Activated T-cell treated with anti-CD3 and anti-CD28 coated beads, Interleukin-2, amount 50 U/mL, for 1 hour (primary cell): ENCODE measurements around the gene TMEM53.

Experiments
- DNase-seq: peaks from one replicate; pipeline ENCODE4 v3.0.0-alpha.2; 2020

TMEM53 gene

GRCh38 chr1:44646261-44647110, 27.8 kb downstream of the TMEM53 start:
- no peak for DNase-seq

- no peak for DNase-seq
Measured at GRCh38 chr1:44645476-44646244, 28.6 kb downstream of the TMEM53 start.

GRCh38 chr1:44644806-44645205, 29.5 kb downstream of the TMEM53 start:
- no peak for DNase-seq

DNA sequence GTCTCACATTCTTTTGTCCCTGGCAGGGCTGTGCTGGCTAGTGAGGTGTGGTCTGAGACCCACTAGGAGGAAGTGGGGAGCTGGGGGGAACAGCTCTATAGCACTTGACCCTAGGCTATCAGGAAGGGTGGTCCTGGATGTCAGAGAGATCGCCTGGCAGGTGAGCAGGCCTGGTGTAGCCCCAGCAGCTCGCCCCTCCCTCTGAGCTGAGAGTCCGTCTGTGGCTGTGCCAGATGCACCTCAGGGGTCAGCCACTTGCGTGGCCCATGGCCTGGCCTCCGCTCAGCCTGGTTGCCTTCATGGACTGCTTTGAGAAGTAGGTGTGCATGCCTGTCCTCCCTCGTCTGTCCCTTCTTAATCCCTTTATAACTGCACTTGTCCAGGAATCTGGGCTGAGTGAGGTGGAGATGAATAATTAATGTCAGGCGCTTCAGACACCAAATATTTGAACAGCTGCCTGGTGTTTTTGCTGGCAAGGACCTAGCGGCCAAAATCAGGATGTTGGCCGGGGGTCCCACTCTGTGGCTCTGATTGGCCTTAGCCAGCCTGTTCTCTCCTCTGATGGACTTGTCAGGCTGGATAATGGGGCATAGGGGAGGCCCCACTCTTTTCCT, 30.5 kb downstream of the TMEM53 start:
- DNase-seq = no peak

DNA sequence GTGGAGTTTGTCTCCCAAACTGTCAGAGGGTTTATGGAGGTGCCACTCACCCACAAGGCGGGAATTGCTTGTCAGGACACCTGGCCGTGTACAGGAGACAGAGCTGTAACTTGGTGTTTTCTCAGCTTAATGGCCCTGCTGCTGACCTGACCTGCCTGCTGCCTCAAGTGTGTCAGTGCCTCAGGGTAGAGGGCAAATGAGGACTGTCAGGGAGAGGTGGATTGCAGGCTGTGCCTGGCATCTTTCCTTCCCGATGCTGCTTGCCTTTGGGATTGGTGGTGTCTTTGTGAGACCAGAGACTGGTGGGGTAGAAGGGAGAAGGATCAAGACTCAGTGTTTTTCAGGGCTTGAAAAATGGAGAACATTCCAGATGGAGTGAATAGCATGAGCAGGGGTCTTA, 31.4 kb downstream of the TMEM53 start:
- no peak for DNase-seq

GRCh38 chr1:44642255-44642654, 32.0 kb downstream of the TMEM53 start:
- no peak for DNase-seq

DNA sequence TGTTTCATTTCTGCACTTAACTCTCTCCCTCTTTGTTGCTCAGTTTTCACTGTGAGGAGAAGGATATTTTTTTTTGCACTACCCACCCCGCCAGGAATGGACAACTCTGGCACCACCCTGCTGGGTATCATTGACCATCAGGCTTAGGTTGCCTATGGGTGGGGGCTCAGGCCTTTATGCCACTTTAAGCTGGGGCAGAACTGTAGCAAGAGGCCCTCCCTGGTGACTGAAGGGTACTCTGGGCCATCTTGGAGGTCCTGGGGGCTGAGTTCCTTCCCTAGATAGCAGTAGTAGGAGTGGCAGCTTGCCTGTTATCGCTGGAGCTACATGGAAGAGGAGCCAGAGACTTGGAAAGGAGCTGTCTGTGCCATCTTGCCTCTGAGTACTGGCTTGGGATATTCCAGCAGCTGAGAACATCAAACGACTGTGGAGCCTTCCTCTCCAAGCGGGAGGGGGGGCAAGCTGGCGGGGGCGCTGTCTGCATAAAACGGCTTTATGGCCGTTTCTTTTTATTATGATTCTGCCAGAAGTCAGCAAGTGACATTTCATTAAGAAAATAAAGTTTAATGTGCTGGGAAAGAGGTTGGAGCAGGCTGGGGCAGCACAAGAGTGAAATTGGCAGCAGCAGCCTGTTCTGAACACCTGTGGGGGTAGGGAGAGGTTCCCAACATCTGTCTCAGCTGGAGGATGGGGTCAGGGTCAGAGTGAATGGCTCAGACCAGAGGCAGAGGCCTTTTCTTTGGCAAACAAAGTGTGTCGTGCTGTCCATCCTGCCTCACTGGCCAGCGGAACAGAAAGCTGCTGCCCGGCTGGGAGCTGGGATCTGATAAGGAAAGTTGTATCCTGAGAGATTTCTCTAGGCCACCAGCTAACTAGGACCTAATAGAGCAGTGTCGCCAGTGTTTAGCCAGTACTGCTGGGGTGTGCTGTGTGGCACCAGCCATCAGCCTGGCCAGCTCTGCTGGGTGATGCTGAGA, 32.9 kb downstream of the TMEM53 start:
- no peak for DNase-seq

GRCh38 chr1:44640200-44640853, 34.0 kb downstream of the TMEM53 start:
- DNase-seq = no peak

DNA sequence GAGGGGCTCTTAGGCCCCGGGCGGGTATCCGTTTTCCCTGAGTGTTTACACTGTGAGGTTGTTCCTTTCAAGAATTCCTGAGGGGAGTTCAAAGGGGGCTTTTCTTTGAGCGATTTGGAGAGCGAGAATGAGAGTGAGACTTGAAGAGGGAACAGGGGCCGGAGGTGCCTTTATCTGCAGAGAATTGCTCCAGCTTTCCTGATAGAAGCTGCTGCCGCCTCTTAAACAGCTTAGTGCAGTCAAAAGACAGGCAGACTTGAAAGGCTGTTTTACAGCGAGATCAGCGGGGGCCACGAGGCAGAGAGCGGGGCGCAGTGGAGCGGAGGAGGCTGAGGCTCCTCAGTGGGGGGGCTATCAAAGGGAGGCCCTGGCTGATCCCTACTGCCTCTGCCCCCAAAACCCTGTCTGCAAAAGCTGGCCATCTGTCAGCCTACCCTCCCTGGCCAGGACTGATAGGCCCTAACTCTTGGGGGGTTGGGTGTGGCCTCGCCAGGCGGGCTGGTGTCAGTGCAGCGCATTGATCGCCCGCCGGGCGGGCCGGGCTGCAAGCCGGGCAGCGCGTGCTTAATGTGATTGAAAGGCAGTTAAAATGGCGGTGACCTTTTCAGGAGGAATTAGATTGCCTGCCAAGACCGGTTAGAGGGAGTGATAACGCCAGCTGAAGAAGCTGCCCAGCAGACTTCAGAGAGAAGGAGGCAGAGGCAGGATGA, 36.4 kb downstream of the TMEM53 start:
- no peak for DNase-seq

DNA sequence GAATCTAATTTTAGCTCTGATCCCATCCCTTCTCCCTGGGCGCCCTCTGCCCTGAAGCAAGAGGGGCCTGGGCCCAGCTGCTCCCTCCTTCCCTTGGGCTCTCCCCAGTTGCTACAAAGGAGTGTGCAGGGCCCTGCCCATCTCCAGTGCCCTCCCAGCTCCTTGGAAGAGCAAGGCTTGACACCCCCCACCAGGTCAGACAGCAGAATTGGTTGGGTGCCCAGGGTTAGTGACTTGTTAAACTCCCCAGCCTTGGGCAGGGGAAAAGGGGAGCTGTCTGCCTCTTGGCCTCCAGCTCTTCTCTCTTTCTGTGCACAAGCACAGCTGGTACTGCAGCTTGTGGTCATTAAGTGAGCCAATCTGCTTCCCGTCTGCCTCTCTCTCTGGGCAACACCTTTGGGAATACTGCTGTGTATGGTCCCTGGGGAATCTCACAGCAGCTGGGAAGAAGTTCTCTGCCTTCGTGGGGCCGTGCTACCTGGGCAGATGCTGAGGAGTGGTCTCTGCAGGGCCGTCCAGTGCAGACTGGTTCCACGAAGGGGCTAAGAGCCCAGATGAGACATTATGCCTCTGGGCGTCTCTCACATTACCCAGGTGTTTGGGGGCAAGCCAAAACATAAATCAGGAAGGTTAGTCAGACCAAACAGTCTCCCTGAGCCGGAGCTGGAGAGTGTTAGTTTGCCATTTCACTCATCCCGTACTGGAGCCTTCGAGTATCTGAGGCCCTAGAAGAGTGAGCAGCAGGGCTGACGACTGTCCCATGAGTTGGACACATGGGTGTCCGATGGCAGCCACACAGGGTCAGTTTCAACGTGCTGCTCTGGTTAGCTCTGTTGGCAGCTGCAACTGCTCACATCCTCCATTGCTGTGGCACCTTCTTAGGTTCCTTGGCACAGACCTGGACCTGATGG, 37.3 kb downstream of the TMEM53 start:
- no peak for DNase-seq

- DNase-seq = no peak
Measured at GRCh38 chr1:44636083-44636687, 38.1 kb downstream of the TMEM53 start.

DNA sequence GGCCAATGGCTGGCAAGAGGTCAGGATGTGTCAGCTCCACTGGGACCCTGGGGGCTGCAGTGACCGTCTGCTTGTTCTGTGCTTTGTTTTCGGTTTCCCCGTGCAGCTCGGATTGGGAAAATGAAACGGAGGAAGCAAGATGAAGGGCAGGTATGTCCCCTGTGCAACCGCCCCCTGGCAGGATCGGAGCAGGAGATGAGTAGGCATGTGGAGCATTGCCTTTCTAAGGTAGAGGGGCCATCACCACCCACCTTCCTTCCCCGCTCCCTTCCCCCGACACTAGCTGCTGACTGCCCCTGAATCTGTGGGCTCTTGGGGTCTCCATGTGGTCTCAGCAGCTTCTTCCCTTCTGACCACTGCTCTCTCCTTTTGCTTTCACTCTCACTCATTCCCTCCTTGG, 38.8 kb downstream of the TMEM53 start:
- no peak for DNase-seq

GRCh38 chr1:44634606-44635189, 39.6 kb downstream of the TMEM53 start:
- no peak for DNase-seq

DNA sequence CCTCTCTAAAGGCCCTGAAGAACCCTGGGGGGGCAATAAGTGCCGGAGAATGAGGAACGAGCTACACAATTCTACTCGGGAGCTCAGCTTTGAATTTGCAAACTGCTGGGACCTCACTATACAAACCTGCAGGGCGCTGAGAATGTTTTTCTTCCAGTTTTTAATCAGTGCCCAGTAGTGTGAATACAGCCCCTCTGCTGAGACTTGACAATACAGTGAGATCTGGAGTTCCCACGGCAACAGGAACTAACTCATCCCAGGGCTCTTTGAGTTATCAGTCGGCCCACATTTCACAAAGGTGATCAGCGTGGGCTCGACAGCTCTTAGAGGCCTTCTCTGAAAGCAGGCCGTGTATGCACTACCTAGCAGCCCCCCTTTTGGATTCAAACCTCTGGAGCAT, 41.7 kb downstream of the TMEM53 start:
- no peak for DNase-seq

DNA sequence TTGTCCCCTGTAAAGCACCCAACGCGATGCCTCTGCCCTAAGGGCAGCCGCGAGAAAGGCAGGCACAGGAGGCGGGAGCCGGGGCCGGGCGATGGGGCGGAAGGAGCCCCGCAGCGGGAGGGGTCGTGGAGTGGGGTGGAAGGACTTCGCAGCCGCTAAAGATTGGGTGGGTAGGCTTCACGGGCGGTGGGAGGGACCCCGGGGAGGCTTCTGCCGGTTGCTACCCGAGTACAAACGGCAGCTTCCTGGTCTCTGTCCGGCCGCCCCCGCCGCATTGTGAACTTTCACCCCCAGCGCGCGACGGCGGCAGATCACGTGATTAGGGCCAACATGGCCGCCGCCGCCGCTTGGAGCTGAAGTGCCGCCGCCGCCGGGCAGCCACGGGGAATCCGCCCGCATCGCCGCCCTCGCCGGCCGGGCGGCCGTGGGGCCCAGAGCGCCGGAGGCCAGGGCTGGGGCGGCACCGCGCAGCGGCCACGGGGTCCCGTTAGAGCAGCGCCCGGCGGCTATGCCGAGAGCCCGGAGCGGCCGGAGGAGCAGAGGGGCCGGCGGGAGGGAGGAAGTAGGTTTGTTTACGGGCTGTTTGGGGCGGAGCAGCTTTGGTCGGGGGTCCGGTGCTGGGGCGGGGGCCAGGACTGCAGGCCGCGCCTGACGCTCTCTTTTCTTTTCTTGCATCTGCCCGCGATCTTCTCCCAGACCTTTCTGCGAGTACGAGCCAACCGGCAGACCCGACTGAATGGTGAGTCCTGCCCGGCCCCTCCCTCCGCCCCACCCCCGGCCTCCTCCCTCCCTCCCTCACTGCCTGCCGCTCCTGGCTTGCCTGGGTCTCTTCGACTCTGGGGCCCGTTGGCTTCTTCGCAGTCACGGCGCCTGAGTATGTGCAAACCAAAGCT, 42.4 kb downstream of the TMEM53 start:
- DNase-seq = peak; percentile 89

GRCh38 chr1:44631333-44631646, 43.0 kb downstream of the TMEM53 start:
- no peak for DNase-seq

DNA sequence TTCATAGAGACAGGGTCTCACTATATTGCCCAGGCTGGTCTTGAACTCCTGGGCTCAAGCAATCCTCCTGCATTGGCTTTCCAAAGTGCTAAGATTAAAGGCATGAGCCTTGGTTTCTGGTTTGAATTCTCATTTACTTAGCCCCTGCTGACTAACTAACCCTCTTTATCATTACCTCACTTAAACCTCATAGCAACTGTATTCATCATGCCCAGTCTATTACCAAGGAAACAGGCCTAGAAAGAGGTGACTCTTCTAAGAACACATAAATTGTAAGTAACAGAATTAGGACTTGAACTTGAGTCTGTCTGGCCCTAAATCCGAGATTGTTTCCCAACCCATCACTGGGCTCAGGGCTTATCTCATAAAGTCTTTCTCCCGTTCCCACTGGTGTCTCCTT, 44.2 kb downstream of the TMEM53 start:
- DNase-seq = no peak

DNA sequence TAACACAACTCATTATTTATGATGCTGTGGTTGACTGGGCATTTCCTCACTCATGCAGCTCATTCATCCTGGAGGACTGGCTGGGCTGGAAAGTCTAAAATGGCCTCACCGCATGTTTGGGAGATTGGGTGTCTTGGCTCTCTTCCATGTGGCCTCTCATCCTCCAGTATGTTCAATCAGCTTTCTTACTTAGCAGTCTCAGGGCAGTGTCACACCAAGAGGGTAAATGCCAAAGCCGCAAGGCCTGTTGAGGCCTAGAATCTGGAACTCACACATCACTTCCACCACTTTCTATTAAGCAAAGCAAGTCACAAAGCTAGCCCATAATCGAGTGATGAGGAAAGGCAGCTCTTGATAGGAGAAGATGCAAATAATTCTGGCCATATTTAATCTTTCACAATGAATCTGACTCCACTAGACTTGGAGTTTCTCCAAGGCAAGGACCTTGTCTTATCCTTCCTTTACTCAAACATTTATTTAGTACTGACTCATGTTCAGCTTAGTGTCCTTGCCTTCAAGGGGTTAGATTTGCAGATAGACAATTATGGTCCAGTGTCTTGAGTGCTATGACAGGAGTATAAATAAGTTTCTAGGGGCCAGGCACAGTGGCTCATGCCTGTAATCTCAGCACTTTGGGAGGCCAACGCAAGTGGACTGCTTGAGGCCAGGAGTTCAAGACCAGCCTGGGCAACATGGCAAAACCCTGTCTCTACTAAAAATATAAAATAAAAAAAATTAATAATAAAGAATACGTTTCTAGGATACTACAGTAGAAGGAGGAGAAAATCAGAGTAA, 45.1 kb downstream of the TMEM53 start:
- DNase-seq = no peak
